GM19455 (cell line): Measurements from ENCODE around the gene NCOA6.

ENCODE experiments used
- ATAC-seq: cut with Tn5 transposase; IDR thresholded peaks from one replicate; pipeline ENCODE4 v1.9.1; 2021; ENCODE audit not compliant: unreplicated experiment

NCOA6 gene

DNA sequence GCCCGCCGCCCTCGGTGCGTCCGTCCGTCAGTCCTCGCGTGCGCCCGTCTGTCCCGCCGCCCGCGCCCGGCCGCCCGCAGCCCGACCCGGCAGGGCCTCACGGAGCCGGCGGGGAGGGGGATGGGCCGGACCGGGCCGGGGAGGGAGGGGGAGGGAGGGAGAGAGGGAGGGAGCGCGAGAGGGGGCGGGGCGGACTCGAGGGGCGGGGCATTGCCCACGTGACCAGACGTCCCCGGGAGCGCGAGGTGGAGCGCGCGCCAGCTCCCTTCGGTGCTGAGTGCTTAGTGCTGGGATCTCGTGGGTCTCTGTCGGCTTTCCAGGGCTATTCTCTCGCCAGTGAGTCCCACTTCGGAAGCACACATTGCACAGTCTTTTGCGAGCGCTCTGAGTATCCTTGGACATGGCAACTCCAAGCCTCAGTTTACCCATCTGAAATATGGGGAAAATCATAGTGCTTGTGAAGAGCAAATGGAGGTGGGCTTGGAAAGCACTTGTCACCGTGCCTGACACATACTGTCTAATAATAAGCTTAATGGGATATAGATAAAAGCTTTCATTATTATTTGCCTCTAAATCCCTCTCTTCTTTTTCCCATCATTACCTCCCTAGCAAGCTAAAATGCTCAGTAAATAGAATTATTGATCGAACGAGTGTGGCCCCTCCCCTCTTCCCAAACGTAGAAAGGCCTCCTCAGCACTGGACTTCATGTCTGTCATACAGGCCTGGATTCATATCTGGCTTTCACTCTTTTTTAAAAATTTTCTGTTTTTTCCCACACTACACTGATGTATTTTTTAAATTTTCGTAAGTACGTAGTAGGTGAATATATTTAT, at the start of gene NCOA6:
Gene NCOA6, minus strand, starts transcription at position 122 of the 833 bp plus-strand sequence. CDS start 43,296 bp downstream, outside the sequence.
- peak; percentile 64 for ATAC-seq

DNA sequence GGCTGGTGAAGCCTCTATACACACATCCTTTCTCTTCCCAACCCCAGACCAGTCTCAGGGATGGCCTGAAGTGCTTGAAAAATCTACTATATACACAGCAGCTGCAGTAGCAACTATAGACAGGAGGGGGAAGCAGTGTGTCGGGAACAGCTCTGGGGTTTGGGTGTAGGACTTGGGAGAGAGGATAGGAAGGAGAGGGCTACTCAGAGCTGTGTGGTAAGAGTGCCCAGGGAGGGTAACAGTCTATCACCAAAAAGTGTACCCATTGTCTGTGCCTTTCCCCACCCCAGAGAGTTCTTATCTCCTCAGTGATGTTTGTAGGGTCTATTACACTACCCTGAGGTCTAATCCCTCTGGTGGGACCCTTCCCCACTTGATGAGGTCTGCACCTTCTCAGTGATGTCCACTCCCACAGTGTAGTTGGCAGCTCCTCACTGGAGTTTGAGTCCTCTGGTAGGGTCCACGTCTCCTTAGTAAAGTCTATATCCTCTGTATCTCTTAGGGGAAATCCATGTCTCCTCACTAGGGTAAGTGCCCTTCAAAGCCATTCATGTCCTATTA, 48.7 kb upstream of the NCOA6 start:
- ATAC-seq = no peak

DNA sequence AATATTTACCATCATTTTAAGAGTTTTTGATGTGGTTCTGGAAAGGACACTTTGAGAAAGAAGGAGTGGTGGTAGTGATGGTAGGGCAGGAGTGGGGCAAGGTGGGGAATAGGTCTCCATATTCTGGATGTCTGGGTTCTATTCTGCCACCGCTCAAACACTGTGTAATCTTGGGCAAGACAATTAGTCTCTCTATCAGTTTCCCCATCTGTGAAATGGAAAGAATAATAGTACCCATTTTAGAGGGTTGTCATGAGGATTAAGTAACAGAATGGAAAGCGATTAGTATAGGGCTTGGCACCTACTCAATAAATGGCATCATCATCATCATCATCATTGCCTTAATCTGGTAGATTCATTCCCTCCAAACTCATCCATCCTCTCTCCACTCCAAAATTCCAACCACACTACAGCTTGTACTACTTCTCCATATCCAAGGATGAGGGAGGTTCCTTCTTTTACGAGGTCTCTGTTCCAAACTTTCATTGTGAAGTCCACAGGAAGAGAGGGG, 48.2 kb upstream of the NCOA6 start:
- no peak for ATAC-seq

DNA sequence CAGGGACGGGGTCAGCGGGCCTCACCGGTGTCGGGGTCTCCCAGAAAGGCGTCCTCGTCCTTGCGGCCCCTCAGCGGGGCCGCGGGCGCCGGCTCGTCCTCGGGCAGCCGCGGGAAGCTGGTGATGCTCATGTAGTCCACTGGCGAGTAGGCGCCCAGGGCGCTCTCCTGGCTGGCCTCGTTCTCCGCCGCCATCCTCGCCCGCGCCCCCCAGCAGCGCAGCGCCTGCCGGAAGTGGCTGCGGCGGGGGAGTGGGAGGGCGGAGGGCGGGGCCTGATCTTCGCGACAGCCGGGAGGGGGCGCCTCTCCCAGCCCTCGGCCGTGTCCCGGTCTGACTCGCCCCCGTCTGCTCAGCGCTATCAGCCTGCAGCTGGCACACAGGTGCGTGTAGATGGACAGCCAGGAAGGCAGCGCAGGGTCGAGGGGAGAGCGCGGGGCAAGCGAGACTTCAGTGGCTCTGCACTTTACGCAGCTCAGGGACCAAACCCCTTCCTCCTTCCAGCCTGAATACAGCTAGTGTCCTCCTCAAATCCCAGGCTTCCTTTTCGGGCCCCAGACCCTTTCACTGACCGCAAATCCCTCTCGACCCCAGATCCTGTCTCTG, 47.3 kb upstream of the NCOA6 start, which contains the start of gene GGT7:
Gene GGT7, minus strand, starts transcription at position 235 of the 603 bp plus-strand sequence. Its CDS starts 41 bp downstream, at position 194.
- ATAC-seq = peak; percentile 47

DNA sequence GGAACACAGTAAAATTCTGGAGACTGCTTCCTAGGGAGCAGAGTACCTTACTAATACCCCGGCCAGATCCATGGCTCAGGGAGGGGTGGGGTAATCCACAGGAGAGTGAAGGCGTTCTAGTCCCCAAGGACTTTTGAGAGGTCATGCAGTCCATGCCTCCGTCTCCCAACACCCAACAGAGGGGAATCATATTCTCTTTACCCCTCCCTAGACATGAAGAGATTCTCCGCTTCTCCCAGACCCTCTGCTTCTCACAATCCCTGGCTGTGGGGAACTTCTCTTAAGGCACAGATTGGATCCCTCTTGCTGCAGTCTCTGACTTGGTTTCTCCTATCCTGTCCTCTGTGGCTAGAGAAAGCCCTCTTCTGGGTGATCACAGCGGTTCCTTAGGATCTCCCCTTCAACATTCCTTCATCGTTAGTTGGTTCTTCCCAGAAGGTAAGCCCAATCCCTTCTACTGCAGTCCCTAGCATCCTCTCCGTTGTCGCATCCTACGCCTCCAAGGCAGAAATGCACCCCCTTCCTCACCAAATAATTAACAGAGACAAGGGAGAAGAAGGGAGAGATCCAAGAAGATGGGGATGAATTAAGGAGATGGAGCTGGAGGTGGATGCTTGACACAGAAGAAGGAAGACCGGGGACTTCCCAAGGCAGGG, 46.6 kb upstream of the NCOA6 start:
- ATAC-seq = no peak

DNA sequence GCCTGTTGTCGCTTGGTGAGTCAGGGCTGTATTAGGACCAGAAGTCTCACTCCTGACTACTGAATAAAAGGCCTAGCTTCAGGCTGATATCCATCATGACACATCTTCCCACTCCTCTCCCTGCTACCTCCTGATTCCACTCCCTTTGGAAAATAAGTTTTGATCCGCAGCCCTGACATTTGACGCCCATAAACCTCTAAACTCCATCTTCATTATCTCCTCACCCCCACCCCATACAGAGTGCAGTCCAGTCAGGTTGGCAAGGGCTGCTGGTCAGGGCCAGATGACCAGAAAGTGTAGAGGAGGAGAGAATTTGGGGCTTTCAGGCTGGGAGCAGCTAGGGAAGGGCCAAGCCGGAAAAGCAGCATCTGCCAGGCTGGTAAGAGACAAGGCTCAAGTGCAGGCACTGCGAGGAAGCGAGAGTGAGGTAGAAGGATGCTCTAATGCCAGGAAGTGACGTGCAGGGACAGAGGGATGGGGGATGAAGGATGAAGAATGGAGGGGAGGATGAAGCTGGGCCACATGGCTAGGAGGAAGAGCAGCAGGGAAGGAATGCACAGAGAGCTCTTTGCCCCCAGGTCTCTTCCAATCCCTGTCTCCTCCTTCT, 46.0 kb upstream of the NCOA6 start:
- ATAC-seq = no peak

DNA sequence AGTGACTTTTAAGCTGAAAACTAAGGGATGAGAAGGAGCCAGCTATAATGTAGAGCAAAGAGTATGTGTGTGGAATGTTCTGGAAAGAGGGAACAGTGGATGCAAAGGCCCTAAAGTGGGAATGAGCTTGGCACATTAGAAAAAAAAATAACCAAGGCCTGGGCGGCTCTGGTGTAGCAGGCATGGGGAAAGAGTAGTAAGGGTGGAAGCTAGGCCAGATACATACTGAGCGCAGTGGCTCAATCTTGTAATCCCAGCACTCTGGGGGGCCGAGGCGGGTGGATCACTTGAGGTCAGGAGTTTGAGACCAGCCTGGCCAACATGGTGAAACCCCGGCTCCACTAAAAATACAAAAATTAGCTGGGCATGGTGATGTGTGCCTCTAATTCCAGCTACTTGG, 38.8 kb upstream of the NCOA6 start:
- no peak for ATAC-seq

DNA sequence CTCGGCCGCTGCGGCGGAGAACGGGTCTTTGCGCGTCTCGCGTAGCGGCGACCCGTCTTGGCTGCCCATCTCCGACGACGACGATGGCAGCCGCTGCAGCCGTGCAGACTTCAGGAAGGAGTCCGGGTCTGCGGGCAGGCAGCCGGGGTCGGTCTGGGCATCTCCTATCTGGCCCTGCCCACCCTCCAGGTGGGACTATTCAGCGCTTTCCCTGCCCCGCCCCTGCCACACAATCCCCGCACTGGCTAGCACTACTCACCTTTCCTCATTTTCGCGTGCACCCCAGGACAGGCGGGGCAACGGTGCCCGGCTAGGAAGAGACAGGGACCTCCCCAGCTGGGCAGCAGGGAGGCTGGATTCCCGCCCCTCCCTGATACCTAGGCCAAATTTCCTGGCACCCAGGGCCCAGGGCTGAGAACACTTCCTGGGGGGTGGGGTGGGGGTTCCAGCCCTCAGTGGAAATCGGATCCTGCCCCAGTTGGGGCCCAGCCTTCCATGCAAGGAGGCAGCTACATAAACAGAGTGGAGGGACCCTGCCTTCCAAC, 38.0 kb upstream of the NCOA6 start:
- ATAC-seq = no peak

DNA sequence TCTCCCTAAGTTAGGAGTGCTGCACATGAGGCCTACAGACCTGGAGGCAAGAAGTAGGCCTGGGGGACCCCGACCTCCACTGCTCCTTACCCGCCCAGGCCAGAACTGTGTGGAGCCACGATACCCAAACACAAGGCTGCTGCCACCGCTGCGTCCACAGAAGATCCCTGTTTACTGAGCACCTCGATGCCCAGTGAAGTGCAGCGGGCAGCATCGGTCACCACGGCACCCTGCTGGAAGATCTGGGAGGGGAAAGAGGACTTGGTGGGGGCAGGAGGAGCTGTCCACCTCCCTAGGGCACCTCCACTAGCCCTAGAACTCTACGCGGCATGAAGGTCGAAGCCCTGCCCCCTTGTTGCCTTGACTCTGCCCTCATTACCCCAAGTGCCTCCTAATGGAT, 37.3 kb upstream of the NCOA6 start:
- no peak for ATAC-seq

DNA sequence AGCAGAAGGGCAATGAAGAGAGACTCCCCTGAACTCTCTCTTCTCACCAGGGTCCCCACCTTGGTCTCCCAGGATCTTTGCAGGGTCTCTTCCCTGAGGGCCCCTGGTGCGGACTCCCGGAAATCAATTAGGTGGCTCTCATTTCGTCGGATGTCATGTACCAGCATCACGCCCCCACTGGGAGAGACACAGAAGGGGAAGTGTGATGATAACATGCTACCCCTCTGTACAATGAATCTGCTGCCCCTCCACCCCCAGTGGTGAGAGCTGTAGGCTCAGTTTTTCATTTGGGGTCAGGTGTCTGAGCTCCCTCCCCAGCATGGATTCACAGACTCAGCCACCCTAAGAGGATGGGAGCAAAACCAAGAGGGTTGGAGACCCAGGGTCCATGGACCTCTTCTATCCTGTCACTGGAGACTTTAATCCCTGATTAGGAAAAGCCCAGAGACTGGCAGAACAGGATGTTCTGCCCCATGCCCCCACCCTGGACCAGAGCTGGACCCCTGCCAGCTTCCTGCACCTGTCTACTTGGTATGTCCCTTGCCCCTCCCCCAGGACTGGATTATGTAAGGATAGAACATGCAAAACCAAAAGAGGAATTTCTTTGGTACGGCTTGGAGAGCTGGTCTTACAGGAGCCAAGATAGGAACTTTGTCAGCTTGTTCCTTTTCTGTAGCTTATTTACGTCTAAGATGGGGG, 36.1 kb upstream of the NCOA6 start:
- no peak for ATAC-seq

DNA sequence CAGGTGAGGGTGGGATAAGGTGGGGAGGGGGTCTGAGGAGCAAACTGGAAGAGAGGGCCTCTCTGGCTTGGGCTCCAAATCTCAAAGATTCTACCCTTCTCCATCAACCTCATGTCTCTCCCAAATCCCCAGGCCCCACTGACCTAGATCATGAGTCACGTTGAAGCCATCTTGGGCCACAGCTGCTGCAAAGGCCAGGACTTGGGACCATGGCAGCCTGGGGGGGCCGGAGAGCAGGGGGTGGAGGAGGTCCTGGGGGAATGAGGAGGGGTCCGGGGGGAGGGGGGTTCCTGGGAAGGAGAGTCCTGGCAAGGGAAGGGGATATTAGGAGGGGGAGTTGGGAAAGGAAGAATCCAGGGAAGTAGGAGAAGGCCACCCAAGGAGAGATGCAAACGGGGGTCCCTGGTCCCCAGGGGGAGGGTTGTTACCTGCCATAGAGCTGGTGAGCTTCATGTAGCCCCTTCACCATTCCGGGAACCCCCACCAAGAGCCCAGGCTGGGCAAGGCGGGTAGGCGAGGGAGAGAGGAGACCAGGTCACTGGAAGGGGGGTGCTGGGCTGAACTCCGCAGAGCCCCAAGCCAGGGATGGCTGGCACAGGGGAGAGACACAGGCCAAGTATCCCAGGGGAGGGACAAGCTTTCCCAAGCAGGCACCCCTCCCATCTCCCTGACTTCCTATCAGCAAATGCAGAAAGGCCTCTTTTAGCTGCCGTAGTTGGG, 34.5 kb upstream of the NCOA6 start:
- ATAC-seq = no peak

DNA sequence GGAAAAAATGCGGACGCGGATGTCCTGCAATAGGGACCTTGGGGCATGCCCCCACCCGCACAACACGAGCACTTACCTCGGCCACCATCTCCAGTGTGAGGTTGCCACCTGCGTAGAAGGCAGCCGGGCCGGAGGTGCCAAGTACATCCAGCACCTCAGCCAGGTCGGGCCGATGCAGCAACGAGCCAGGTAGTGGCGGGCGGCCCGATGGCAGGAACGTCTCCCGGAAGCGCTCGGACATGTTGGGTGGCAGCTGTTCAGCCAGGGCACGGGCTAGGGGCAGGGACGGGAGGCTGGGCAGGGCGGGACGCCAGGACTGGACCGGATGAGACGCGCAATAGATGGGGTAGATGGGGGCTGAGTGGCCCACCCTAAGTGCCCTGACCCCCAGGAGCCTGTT, 33.9 kb upstream of the NCOA6 start:
- ATAC-seq = no peak

DNA sequence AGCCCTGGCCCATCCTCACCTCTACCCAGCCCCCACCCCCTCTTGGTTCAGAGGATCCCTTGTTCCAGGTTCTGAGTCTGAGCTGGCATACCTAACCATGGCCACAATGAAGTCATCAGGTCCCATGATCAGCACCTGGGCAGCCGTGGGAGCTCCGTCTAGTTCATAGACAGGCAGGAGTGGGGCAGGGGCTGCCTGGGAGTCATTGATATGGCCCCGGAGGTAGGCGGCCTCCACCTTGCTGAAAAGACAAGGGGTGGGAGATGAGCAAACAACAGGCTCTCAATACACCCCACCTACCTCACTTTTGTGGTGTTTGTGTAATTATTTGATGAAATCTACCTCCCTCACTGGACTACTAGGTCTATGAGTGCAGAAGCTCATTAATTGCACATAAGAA, 26.8 kb upstream of the NCOA6 start:
- no peak for ATAC-seq

DNA sequence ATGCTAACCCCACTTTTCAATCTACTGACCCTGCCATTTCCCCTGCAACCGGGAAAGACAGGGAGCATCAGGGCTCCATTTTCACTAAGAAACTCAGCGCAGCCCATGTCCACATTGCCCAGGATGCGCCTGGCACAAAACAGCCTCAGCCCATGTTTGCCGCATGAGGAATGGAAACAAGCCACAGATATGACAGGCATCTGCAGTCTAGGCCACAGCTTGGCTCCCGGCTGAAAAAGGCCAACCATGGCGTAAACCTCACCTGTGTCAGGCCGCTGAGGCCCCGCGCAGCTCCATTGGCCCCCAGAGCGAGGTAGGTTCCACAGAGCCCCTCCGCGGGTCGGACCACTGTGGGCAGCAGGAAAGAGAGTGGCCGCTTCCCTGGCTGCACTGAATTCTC, 25.5 kb upstream of the NCOA6 start:
- ATAC-seq = no peak

DNA sequence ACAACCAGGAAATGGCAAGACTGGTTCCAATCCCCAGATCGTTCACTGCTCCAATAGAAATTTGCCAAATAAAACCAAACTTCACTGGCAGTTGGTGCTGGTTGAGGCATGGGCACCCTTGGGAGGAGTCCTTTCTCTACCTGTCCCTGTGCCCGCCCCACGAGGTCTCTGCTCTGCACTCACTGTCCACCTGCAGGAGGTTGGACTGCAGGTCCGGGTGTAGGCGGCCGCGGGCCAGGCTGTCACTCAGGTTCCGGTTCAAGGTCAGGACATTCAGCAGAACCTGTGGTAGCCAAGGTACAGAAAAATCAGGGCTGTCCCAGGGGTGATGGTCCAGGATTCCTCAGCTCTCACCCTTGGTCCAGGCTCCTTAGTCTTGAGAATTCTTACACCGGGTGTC, 24.3 kb upstream of the NCOA6 start:
- no peak for ATAC-seq

DNA sequence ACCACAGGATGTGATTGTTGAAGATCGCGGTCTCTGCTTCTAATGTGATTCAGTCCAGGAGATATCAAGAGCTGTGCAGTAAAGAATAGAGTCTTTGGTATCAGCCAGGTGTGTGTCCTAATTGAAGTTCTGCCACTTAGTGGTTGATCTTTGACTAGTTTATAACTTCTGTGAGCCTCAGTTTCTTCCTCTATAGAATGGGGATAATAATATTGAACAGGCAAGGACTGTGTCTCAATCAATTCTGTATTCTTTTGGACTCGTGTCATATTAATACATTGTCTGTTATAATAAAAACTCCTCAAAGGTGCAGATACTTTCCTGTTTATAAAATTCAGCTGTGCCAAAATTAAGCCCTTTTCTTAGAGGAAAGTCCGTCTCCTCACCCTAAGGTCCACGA, 23.1 kb upstream of the NCOA6 start:
- no peak for ATAC-seq

DNA sequence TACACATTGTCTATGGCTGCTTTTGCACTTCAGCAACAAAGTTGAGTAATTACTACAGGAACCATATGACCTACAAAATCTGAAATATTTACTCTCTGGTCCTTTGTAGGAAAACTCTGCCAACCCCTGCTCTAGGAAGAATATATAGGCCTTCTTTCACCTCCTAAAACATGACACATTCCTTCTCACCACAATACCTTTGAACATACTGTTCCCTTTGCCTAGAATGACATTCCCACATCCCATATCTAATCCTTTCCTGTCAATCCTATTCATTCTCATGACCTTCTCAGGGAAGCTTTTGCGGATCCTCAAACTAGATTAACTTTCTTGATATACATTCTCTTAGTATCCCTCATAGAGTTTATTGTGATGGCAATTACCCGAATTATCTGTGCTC, 18.0 kb upstream of the NCOA6 start:
- ATAC-seq = no peak

DNA sequence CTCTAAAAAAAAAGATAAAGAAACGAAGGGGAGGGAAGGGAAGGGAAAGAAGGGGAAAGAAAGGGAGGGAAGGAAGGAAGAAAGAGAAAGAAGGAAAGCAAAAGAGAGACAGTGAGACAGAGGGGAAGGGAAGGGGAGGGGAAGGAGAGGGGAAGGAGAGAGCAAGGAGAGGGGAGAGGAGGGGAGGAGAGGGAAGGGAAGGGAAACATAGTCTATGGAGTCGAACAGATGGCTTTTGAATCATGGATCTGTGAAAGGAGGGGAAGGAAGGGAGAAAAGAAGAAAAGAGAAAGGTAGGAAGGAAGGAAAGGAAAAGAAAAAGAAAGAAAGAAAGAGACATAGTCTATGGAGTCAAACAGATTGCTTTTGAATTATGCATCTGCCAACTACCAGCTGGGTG, 16.7 kb upstream of the NCOA6 start:
- no peak for ATAC-seq

DNA sequence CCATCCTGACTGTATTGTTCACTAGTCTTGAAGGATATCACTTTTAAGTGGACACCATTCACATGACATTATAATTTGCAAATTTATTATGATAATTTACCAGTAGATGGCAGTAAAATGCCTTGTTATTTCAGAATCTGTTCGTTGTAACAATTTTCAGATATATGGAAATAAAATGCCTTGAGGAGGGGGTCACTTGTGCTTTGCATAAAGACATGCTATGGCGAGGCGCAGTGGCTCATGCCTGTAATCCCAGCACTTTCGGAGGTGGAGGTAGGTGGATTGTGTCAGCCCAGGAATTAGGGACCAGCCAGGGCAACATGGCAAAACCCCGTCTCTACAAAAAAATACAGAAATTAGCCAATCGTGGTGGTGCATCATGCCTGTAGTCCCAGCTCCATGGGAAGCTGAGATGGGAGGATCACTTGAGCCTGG, 9.0 kb upstream of the NCOA6 start:
- no peak for ATAC-seq
